Measurements from ENCODE around the gene SF3B1. TPM values are rescaled to one million over a fixed set of nuclear protein-coding genes. Genes with fewer than 3 reads are reported as not detected.
"Not testable (repeated sequence)": the region's sequence is repeated elsewhere in the genome, so short reads cannot be mapped to it uniquely, and the experiment has no call there.

Gene SF3B1
- polyA plus RNA-seq, 2 of the 4 experiments (the other 2 are of a cell fraction): 166 to 400 TPM

DNA sequence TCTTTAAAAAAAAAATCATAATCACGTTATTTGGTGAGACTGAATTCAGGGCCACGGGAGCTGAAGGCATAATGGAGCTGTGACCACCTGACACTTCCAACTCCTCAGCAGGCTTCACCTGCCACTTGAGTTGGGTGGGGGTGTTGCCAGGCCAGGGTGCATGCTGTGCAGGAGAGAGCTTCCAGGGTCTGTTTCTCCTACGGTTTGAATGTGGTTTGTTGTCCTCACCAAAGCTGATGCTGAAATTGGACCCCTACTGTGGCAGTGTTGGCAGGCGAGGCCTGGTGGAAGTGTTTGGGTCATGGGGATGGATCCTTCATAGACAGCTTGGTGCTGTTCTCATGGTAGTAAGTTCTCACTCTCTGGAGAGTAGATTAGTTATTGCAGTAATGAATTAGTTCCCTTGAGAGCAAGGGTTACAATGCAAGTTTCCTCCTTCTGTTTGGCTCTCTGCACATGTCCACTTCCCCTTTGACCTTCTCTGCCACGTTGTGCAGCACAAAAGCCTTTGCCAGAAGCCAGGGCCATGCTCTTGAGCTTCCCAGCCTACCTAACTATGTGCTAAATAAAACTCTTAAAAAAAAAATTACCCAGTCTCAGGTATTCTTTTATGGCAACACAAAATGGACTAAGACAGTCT, 86.0 kb downstream of the SF3B1 start (continued):
- TF ChIP-seq ZFP36 (IDR thresholded peaks at IDR 0.05; ENCODE audit: borderline replicate concordance, partially characterized antibody) (no peak), EHMT2 (IDR thresholded peaks at IDR 0.05; ENCODE audit: low read depth) (no peak), CBX2 (IDR thresholded peaks at IDR 0.05; ENCODE audit: borderline replicate concordance, low read depth) (no peak), ZC3H11A (IDR thresholded peaks at IDR 0.05) (no peak)

- DNase-seq (ENCODE audit: low read depth in 1 of 2, low spot score in 1 of 2) (no peak), ATAC-seq (peak; percentile 45 to 50; a peak in 4 of 6 replicates), FAIRE-seq (no peak)
- H3K4me1 ChIP-seq: peaks cover 6% of the 10 kb centered on the region; the same call in 1 of the 3 replicates
- no peak overlapping the region for H3K27ac ChIP-seq
- TF ChIP-seq CHD4 (IDR thresholded peaks at IDR 0.05; ENCODE audit: borderline replicate concordance): no peak
- no peak for TF ChIP-seq KDM5A (IDR thresholded peaks at IDR 0.05)
- TF ChIP-seq RAD21 (conservative IDR thresholded peaks at IDR 0.05 in 1 of 2, IDR thresholded peaks at IDR 0.05 in 1 of 2): no peak
- TF ChIP-seq, protein P1, sequence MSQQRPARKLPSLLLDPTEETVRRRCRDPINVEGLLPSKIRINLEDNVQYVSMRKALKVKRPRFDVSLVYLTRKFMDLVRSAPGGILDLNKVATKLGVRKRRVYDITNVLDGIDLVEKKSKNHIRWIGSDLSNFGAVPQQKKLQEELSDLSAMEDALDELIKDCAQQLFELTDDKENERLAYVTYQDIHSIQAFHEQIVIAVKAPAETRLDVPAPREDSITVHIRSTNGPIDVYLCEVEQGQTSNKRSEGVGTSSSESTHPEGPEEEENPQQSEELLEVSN (IDR thresholded peaks at IDR 0.05; ENCODE audit: borderline replicate concordance, low read depth): no peak
- TF ChIP-seq CBX2 (IDR thresholded peaks at IDR 0.05; ENCODE audit: borderline replicate concordance, low read depth): no peak
- TF ChIP-seq RNF2 (IDR thresholded peaks at IDR 0.05; ENCODE audit: borderline replicate concordance, low read depth): no peak
- TF ChIP-seq ESRRA (IDR thresholded peaks at IDR 0.05; ENCODE audit: borderline replicate concordance, low read length): no peak
- TF ChIP-seq MYC (IDR thresholded peaks at IDR 0.05; ENCODE audit: borderline replicate concordance, low read length): no peak
- no peak for TF ChIP-seq JUN (IDR thresholded peaks at IDR 0.05)
- TF ChIP-seq CHD2 (IDR thresholded peaks at IDR 0.05; ENCODE audit: low read length, partially characterized antibody): no peak
- no peak for TF ChIP-seq GATA3 (IDR thresholded peaks at IDR 0.05; ENCODE audit: borderline replicate concordance)
- no peak for TF ChIP-seq JUNB (IDR thresholded peaks at IDR 0.05)
- no peak overlapping the region for H3K4me3 ChIP-seq
- ChIA-PET POLR2A (no interaction called here), CTCF (interaction anchor here (0.7 to 1.9 kb wide), 2 partner anchors 154 to 287 kb away, joined by 3 to 8 read pairs; no protein-coding TSS in a partner anchor)
- 70% methylated on average over 5 of the region's 5 CpGs for WGBS (ENCODE audit: missing lambda C conversion rate)
- no peaks in the 10 kb centered on the region for H3K9me3 ChIP-seq
- no peak overlapping the region for H3K4me2 ChIP-seq
Observed at GRCh38 chr2:197345846-197346370, 88.9 kb downstream of the SF3B1 start.

GRCh38 chr2:197343968-197344367, 90.9 kb downstream of the SF3B1 start:
- CTCF ChIA-PET; ATAC-seq; H3K4me3 ChIP-seq; DNase-seq (ENCODE audit: low read depth in 1 of 2, low spot score in 1 of 2); H3K27ac ChIP-seq; FAIRE-seq; H3K4me1 ChIP-seq; H3K4me2 ChIP-seq; H3K9me3 ChIP-seq: not testable (repeated sequence)
- POLR2A ChIA-PET: interaction anchor here (0.6 kb wide), 1 partner anchor 12 kb away, joined by 3 read pairs; no protein-coding TSS in a partner anchor
- WGBS (ENCODE audit: missing lambda C conversion rate): 81% methylated on average over 5 of the region's 5 CpGs

DNA sequence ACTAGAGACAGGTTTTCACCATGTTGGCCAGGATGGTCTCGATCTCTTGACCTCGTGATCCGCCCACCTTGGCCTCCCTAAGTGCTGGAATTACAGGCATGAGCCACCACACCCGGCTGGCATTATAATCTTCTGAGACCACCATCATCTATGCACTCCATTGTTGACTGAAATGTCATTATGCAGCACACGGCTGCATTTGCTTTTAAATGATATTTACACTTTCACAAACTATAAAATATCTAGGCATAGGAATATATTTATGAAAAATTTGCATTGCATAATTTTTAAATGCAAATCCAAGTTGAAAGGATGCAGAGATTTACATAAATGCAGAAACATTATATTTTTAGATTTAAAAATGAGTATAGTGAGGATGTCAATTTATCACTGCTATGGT, 94.2 kb downstream of the SF3B1 start:
- TF ChIP-seq MAX (IDR thresholded peaks at IDR 0.05): no peak
- TF ChIP-seq MAFK (IDR thresholded peaks at IDR 0.05; ENCODE audit: partially characterized antibody): no peak
- TF ChIP-seq JUNB (IDR thresholded peaks at IDR 0.05): no peak
- no peak for TF ChIP-seq CHD2 (IDR thresholded peaks at IDR 0.05; ENCODE audit: low read length, partially characterized antibody)
- no peak for TF ChIP-seq SREBF2 (IDR thresholded peaks at IDR 0.05)

More for the DNA sequence above, 94.2 kb downstream of the SF3B1 start:
- ChIA-PET CTCF (no interaction called here), POLR2A (no interaction called here)
- no peak overlapping the region for H3K4me3 ChIP-seq
- no peak overlapping the region for H3K27ac ChIP-seq
- 49% methylated on average over 5 of the region's 5 CpGs for WGBS (ENCODE audit: missing lambda C conversion rate)
- no peak overlapping the region for H3K4me2 ChIP-seq
- H3K9me3 ChIP-seq: no peaks in the 10 kb centered on the region
- DNase-seq (ENCODE audit: low read depth in 1 of 2, low spot score in 1 of 2) (no peak), ATAC-seq (no peak), FAIRE-seq (no peak)
- no peaks in the 10 kb centered on the region for H3K4me1 ChIP-seq

Small RNA genes within 50 kb of the gene (small RNA-seq; reads per million reads assigned to genes)
- gene RF00394: 0 reads per million in 6 experiments
- 0 reads per million in 6 experiments for gene RNU6-1029P

Other genes starting within 250 kb of the SF3B1 start
- 5.9 and 7.9 TPM in 2 replicates for gene ANKRD44, start 124.2 kb downstream of the SF3B1 start, polyA plus RNA-seq (2011; rRNA removed)
- 0.97 to 1.6 TPM (median 1.6 TPM) in 3 replicates for gene ANKRD44, start 124.2 kb downstream of the SF3B1 start, polyA plus RNA-seq (2017; fragmentation: RNase III; extraction: RNeasy Plus Mini Kit Qiagen cat#74134 plus additional on column Dnase treatment)
- 6.1 and 11.2 TPM in 2 replicates for gene COQ10B, start 18.5 kb upstream of the SF3B1 start, polyA plus RNA-seq (2011; rRNA removed)
- 22.9 to 25.1 TPM (median 24.3 TPM) in 3 replicates for gene COQ10B, start 18.5 kb upstream of the SF3B1 start, polyA plus RNA-seq (2017; fragmentation: RNase III; extraction: RNeasy Plus Mini Kit Qiagen cat#74134 plus additional on column Dnase treatment)
- gene HSPD1, start 64.8 kb upstream of the SF3B1 start, polyA plus RNA-seq (2011; rRNA removed): 767 and 790 TPM in 2 replicates
- gene HSPD1, start 64.8 kb upstream of the SF3B1 start, polyA plus RNA-seq (2017; fragmentation: RNase III; extraction: RNeasy Plus Mini Kit Qiagen cat#74134 plus additional on column Dnase treatment): 833 to 1,004 TPM (median 882 TPM) in 3 replicates
- 286 and 468 TPM in 2 replicates for gene HSPE1, start 65.4 kb upstream of the SF3B1 start, polyA plus RNA-seq (2011; rRNA removed)
- gene HSPE1, start 65.4 kb upstream of the SF3B1 start, polyA plus RNA-seq (2017; fragmentation: RNase III; extraction: RNeasy Plus Mini Kit Qiagen cat#74134 plus additional on column Dnase treatment): 1,189 to 1,457 TPM (median 1,198 TPM) in 3 replicates
- gene MOB4, start 81.0 kb upstream of the SF3B1 start, polyA plus RNA-seq (2011; rRNA removed): 44.2 and 74.7 TPM in 2 replicates
- gene MOB4, start 81.0 kb upstream of the SF3B1 start, polyA plus RNA-seq (2017; fragmentation: RNase III; extraction: RNeasy Plus Mini Kit Qiagen cat#74134 plus additional on column Dnase treatment): 57.5 to 64.3 TPM (median 58.1 TPM) in 3 replicates
- gene RFTN2, start 240.6 kb upstream of the SF3B1 start, polyA plus RNA-seq (2011; rRNA removed): 0.17 and 0.20 TPM in 2 replicates
- 0.03 to 0.13 TPM (median 0.08 TPM) in 3 replicates for gene RFTN2, start 240.6 kb upstream of the SF3B1 start, polyA plus RNA-seq (2017; fragmentation: RNase III; extraction: RNeasy Plus Mini Kit Qiagen cat#74134 plus additional on column Dnase treatment)

All from A549 (cell line).